Activated naive CD4-positive, alpha-beta T cell treated with anti-CD3 and anti-CD28 coated beads, Interleukin-2, amount 10 ng/mL, durations not matched to agents 7 days and 5 days (primary cell): ENCODE measurements around the gene HEATR5B.

Experiments
- CTCF ChIA-PET: fragments of 350-600 bp; sonication (Branson Sonifier 250); formaldehyde crosslinking; loops from one replicate; lab custom pipeline; 2021; ENCODE audit warnings: antibody characterized with exemption; lab: Charles Lee
- DNase-seq: peaks from one replicate; pipeline ENCODE4 v3.0.0-alpha.2; 2020
- H3K27ac Mint-ChIP-seq: one replicate; pipeline ENCODE4 v1.8.0; 2021; ENCODE audit warnings: mild to moderate bottlenecking, moderate library complexity, mixed read lengths
- H3K27me3 Mint-ChIP-seq: one replicate; pipeline ENCODE4 v1.8.0; 2021; ENCODE audit warnings: mild to moderate bottlenecking, mixed read lengths
- H3K36me3 Mint-ChIP-seq: one replicate; pipeline ENCODE4 v1.8.0; 2021; ENCODE audit warnings: mixed read lengths
- H3K4me1 Mint-ChIP-seq: one replicate; pipeline ENCODE4 v1.8.0; 2021; ENCODE audit warnings: mixed read lengths
- H3K4me3 Mint-ChIP-seq: one replicate; pipeline ENCODE4 v1.8.0; 2021; ENCODE audit warnings: mild to moderate bottlenecking, moderate library complexity, mixed read lengths
- H3K9me3 Mint-ChIP-seq: one replicate; pipeline ENCODE4 v1.8.0; 2021; ENCODE audit warnings: mixed read lengths

HEATR5B gene

DNA sequence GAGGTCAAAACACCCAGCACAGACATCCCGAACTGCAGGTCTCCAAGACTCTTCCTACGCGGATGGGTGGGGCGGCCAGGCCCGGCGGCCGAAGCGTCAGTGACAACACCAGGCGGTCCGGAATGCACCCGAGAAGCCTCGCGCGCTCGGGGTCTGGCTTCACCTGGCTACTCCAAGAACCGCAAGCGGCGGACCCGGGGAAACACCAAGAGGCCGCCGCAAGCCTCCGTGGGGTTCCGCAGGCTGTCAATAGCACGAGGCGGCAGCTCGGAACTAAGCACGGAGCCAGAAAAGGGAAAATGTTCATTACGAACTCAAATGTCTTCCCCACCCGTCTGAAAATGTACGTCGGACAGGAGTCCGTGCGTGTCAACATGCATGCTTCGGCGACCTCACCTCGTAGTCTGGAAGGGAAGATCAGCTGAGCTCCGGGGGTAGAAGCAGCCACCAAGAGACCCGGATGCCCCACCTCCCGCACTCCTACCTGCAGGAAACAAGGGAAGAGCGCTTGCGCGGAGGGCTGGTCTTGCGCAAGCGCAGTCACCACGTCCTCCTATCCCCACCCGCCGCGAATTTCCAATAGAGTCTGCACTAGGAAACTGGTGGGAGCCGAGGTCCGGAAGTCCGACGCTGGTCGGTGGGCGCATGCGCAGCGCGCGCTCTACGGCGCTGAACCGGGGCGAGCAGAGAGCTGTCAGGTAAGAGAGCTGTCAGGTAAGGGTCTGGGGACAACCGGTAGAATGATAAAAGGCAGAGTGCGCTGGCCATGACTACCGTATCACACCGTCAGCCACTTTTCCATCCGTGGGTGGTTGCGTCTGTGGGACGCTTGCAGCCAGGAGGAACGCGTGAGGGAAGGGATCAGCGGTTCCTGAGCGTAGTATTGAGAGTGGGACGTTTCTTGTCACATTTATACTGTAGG is at the start of gene HEATR5B, which contains the start of gene GPATCH11:
HEATR5B (minus strand) TSS at position 500 of the 922 bp plus-strand sequence. CDS start 958 bp downstream, outside the sequence.
GPATCH11 (plus strand) TSS at position 646 of the 922 bp plus-strand sequence. CDS start 3,864 bp downstream, outside the sequence.
- H3K9me3 Mint-ChIP-seq, result no peaks in the 10 kb centered on the region

DNA sequence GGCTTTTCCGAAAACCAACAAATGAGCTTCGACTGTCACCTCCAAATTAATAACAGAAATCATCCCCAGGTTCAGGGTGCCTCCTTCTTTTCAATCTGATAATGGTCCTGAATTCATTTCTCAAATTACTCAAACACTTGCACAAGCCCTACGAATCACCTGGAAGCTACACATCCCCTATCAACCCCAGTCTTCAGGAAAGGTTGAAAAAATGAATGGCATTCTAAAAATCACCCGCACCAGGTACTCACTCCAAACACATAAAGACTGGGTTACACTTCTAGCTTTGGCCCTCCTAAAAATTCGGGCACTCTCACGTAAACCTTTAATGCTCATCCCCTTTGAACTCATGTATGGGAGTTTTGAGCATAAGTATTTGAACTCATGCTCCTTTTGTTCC is 48.7 kb upstream of the HEATR5B start:
- CTCF ChIA-PET, result interaction anchor here (1.0 kb wide), 1 partner anchor 17 kb away, joined by 3 read pairs; no protein-coding TSS in a partner anchor
- H3K27ac Mint-ChIP-seq, result no peak overlapping the region
- H3K27me3 Mint-ChIP-seq, result no peaks in the 10 kb centered on the region
- H3K36me3 Mint-ChIP-seq, result peaks cover 53% of the 10 kb centered on the region
- DNase-seq, result no peak
- no peaks in the 10 kb centered on the region for H3K9me3 Mint-ChIP-seq
- no peak overlapping the region for H3K4me3 Mint-ChIP-seq
- no peaks in the 10 kb centered on the region for H3K4me1 Mint-ChIP-seq

More for the DNA sequence above, at the start of gene HEATR5B, which contains the start of gene GPATCH11:
- Mint-ChIP-seq H3K27ac (no peak within 1 kb of the TSS), H3K36me3 (peaks cover 32% of the 10 kb centered on the region), H3K4me1 (peaks cover 36% of the 10 kb centered on the region), H3K27me3 (no peaks in the 10 kb centered on the region), H3K4me3 (no peak within 1 kb of the TSS)
- CTCF ChIA-PET, result no interaction called here
- peak; percentile 94 for DNase-seq

DNA sequence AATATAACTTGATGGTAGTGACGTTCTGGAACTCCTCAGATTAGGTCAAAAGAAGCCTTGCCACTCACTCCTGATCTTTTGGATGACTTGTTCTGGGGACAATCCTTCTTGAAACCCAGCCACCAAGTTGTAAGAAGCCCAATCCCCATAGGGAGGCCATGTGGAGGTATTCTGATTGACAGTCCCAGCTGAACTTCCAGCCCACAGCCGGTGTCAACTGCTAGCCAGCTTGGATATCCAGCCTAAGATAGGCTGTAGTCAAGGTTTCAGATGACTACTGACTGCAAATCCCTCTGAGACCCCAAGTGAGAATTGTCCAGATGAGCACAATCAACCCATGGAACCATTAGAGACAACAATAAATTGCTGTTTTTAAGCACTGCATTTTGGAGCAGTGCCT is 41.2 kb upstream of the HEATR5B start:
- peaks cover 56% of the 10 kb centered on the region for H3K36me3 Mint-ChIP-seq
- no peak overlapping the region for H3K4me3 Mint-ChIP-seq
- no peaks in the 10 kb centered on the region for H3K9me3 Mint-ChIP-seq
- CTCF ChIA-PET, result no interaction called here
- H3K4me1 Mint-ChIP-seq, result no peaks in the 10 kb centered on the region
- no peak overlapping the region for H3K27ac Mint-ChIP-seq
- DNase-seq, result no peak
- H3K27me3 Mint-ChIP-seq, result no peaks in the 10 kb centered on the region

DNA sequence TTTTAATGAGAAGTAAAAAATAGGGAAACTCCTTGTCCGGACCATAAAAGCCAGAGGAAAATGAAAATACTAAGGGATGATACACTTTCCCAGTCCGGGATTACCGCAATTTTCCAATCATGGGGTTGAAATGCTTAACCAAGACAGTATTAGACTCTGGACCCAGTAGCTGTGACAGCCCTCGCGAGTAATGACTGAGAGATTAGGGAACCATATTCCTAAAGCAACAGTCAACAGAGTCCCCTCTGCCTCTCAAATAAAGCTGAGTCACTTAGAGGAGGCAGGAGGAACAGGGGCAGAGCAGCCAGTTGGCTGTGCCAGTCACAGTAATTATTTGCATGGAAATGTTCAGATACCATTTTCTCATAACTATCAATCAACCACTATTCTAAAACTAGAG is 35.0 kb upstream of the HEATR5B start:
- no peak overlapping the region for H3K4me3 Mint-ChIP-seq
- no peaks in the 10 kb centered on the region for H3K27me3 Mint-ChIP-seq
- DNase-seq, result no peak
- no peaks in the 10 kb centered on the region for H3K9me3 Mint-ChIP-seq
- H3K27ac Mint-ChIP-seq, result no peak overlapping the region
- peaks cover 34% of the 10 kb centered on the region for H3K36me3 Mint-ChIP-seq
- CTCF ChIA-PET, result no interaction called here
- peaks cover 3% of the 10 kb centered on the region for H3K4me1 Mint-ChIP-seq

DNA sequence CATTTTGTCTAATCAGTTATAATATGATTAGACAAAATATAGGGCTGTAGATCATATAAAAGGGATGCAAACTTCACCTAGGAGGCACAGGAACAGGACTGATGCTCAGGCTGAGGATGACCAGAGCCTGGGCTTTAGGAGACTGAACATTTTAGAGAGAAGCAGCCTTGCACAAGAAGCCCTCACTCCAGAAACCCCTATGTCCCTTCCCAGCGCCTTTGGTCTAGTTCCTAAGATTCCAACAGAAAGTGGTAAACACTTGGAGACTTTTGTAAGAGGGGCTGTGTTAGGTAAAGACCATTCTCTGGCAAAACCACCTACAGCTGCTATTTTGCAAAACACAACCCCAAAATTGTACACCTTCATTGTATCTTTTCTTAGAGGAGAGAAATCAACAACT is 33.4 kb upstream of the HEATR5B start:
- H3K27me3 Mint-ChIP-seq, result no peaks in the 10 kb centered on the region
- H3K4me1 Mint-ChIP-seq, result peaks cover 3% of the 10 kb centered on the region
- H3K27ac Mint-ChIP-seq, result no peak overlapping the region
- no peaks in the 10 kb centered on the region for H3K9me3 Mint-ChIP-seq
- no peak for DNase-seq
- peaks cover 39% of the 10 kb centered on the region for H3K36me3 Mint-ChIP-seq
- H3K4me3 Mint-ChIP-seq, result no peak overlapping the region
- CTCF ChIA-PET, result no interaction called here

DNA sequence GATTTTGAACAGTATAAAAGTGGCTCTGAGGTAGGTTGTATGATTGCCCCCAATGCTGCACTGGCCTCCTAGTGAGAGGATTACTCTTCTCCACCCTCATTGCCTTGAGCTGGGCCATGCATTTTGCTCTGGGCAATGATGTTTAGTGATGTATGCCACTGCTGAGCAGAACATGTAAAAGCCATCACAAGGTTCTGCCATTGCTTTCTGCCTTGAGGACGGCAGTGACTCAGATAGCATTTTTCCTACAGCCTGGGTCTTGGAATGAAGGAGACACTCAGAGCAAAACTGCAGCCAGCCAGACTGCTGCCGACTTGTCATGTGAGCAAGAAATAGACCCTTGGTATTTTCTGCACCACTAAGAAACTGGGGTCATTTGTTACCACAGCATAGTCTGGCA is 27.8 kb upstream of the HEATR5B start:
- Mint-ChIP-seq H3K9me3 (no peaks in the 10 kb centered on the region), H3K4me3 (no peak overlapping the region), H3K27ac (no peak overlapping the region), H3K27me3 (no peaks in the 10 kb centered on the region), H3K36me3 (peaks cover 53% of the 10 kb centered on the region), H3K4me1 (peaks cover 3% of the 10 kb centered on the region)
- no peak for DNase-seq
- CTCF ChIA-PET, result no interaction called here

DNA sequence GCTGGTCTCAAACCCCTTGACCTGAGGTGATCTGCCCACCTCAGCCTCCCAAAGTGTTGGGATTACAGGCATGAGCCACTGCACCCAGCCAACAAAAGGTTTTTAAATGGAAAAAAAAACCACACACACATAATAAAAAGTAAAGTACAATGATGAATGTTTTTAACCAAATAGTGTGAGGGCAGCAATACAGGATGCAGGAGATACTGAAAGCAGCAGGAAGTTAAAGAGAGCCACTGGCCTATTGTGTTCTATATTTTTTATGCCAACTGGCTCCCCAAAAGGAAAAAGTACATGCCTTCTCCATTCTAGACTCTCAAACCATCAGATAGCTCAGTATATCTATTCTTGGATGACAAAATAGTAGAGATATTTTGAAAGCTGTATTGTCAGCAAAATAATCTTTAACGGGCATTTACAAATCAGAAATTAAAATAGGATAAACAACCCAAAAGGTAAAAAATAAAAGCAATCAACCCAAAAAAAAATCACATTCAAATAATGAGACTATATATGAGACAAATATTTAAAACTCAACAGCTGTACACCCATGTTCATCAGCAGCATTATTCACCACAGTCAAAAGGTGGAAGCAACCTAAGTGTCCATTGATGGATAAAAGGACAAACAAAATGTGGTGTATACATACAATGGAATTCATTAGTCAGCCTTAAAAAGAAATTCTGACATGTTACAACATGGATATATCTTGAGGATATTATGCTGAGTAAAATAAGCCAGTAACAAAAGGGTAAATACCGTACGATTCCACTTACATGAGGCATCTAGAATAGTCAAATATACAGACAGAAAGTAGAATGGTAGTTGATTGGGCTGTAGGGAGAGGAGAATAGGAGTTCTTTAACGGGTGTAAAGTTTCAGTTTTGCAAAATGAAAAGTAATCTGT is 26.4 kb upstream of the HEATR5B start:
- no peaks in the 10 kb centered on the region for H3K4me1 Mint-ChIP-seq
- no peaks in the 10 kb centered on the region for H3K9me3 Mint-ChIP-seq
- no peak overlapping the region for H3K27ac Mint-ChIP-seq
- no peak overlapping the region for H3K4me3 Mint-ChIP-seq
- CTCF ChIA-PET, result no interaction called here
- H3K36me3 Mint-ChIP-seq, result peaks cover 51% of the 10 kb centered on the region
- no peaks in the 10 kb centered on the region for H3K27me3 Mint-ChIP-seq
- no peak for DNase-seq

DNA sequence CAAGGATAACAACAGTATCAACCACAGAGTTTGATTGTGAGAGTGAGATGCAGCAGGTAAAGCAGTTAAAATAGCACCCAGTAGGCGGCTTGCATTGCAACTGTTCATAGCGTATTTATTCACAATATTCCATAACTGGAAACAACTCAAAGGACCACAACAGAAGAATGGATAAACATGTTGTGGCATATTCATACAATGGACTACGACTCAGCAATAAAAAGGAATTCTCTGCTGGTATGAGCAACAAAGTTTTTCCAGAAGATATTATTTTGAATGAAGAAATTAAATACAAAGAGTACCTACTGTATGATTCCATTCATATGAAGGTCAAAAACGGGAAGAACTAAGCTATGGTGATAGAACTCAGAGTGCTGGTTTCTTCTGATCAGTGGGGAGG is 25.4 kb upstream of the HEATR5B start:
- H3K4me3 Mint-ChIP-seq, result no peak overlapping the region
- H3K27me3 Mint-ChIP-seq, result no peaks in the 10 kb centered on the region
- peaks cover 51% of the 10 kb centered on the region for H3K36me3 Mint-ChIP-seq
- H3K27ac Mint-ChIP-seq, result no peak overlapping the region
- no peaks in the 10 kb centered on the region for H3K4me1 Mint-ChIP-seq
- DNase-seq, result no peak
- no peaks in the 10 kb centered on the region for H3K9me3 Mint-ChIP-seq
- CTCF ChIA-PET, result interaction anchor here (0.6 kb wide), 1 partner anchor 469 kb away, joined by 3 read pairs; no protein-coding TSS in a partner anchor

DNA sequence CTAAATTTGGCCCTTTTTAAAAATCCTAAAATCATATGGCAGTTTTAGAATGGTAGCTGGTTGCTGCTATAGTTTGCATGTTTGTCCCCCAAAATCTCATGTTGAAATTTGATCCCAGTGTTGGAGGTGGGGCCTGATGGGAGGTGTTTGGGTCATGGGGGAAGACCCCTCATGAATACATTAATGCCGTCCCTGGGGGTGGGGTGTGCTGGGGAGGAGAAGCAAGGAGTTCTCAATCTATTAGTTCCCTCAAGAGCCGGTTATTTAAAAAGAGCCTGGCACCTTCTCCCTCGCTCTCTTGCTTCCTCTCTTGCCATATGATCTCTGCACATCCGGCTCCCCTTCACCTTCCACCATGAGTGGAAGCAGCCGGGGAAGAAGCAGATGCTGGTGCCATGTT is 21.0 kb upstream of the HEATR5B start:
- no peaks in the 10 kb centered on the region for H3K9me3 Mint-ChIP-seq
- no peaks in the 10 kb centered on the region for H3K4me1 Mint-ChIP-seq
- H3K36me3 Mint-ChIP-seq, result peaks cover 53% of the 10 kb centered on the region
- H3K4me3 Mint-ChIP-seq, result no peak overlapping the region
- CTCF ChIA-PET, result no interaction called here
- H3K27ac Mint-ChIP-seq, result no peak overlapping the region
- H3K27me3 Mint-ChIP-seq, result no peaks in the 10 kb centered on the region
- no peak for DNase-seq

DNA sequence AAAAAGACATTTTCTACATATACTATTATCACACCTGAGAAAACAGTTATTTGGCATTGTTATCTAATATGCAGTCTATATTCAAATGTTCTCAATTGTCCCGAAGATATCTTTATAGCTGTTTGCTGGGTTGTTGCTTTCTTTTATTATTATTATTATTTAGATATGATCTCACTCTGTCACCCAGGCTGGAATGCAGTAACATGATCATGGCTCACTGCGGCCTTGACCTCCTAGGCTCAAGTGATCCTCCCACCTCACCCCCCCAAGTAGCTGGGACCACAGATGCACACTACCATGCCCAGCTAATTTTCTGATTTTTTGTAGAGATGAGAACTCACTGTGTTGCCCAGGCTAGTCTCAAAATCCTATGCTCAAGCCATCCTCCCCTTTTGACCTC is 20.0 kb upstream of the HEATR5B start:
- Mint-ChIP-seq H3K36me3 (peaks cover 56% of the 10 kb centered on the region), H3K4me1 (no peaks in the 10 kb centered on the region), H3K27ac (no peak overlapping the region), H3K27me3 (no peaks in the 10 kb centered on the region), H3K9me3 (no peaks in the 10 kb centered on the region), H3K4me3 (no peak overlapping the region)
- no peak for DNase-seq
- CTCF ChIA-PET, result no interaction called here

DNA sequence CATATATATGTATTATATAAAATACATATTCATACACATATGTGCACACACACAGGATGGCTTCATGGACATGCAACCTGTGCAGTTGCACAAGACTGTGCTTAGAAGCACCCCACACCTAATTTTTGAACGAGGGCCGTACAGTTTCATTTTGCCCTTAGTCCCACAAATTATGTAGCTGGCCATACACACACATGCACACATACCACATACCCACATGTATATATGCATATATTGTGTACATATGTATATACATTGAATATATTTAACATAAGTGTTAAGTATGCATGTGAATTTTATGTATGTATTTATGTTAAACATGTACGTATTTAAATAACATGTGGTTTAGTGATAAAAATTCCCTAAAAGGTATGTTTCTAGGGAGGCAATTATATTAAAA is 18.4 kb upstream of the HEATR5B start:
- H3K4me1 Mint-ChIP-seq, result no peaks in the 10 kb centered on the region
- no peaks in the 10 kb centered on the region for H3K27me3 Mint-ChIP-seq
- peaks cover 45% of the 10 kb centered on the region for H3K36me3 Mint-ChIP-seq
- H3K4me3 Mint-ChIP-seq, result no peak overlapping the region
- DNase-seq, result no peak
- CTCF ChIA-PET, result no interaction called here
- H3K9me3 Mint-ChIP-seq, result no peaks in the 10 kb centered on the region
- H3K27ac Mint-ChIP-seq, result no peak overlapping the region

DNA sequence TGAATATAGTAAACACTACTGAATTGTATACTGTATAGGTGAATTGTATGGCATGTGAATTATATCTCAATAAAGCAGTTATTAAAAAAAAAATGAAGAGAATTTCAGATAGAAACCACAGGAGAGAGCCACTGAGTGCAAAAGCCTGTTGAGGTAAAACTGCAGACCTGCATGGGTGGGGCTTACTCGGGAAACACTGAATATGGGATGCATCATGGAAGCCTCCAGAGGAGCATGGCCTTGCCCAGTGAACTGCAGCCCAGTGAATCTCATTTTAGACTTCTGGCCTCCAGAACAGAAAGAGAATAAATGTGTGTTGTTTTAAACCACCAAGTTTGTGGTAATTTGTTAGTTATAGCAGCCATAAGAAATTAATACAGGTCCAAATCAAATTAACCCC is 15.9 kb upstream of the HEATR5B start:
- H3K4me1 Mint-ChIP-seq, result no peaks in the 10 kb centered on the region
- no peak overlapping the region for H3K4me3 Mint-ChIP-seq
- H3K27ac Mint-ChIP-seq, result no peak overlapping the region
- CTCF ChIA-PET, result no interaction called here
- peaks cover 48% of the 10 kb centered on the region for H3K36me3 Mint-ChIP-seq
- no peaks in the 10 kb centered on the region for H3K9me3 Mint-ChIP-seq
- no peaks in the 10 kb centered on the region for H3K27me3 Mint-ChIP-seq
- no peak for DNase-seq

DNA sequence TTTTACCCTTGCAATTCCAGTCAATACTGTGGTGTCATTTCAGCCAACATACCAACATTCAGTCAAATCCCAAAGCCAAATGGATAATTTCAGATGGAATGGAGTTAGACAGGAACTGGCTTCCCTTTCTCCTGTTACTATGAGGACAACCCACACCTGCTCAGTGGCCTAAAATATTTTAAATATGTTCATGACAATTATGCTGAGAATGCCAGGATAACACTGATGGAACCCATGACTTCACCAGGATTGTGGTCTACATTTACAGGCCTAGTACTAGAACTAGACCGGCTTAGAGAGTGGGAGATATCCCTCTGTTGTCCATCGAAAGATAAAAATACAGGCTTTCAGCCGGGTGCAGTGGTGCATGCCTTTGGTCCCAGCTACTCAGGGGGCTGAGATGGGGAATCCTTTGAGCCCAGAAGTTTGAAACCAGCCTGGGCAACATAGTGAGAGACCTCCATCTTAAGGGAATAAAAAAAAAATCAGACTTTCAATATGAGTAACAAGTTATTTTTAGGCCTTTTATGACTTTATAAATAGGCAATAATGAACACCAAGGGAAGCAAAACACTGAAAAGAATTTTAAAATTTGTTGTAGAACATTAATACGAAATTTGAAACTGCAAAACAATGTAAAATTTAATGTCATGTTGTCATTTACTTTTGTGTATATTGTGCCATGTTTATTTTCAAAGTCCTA is 14.4 kb upstream of the HEATR5B start:
- Mint-ChIP-seq H3K4me3 (no peak overlapping the region), H3K27me3 (no peaks in the 10 kb centered on the region), H3K9me3 (no peaks in the 10 kb centered on the region), H3K4me1 (no peaks in the 10 kb centered on the region), H3K27ac (no peak overlapping the region), H3K36me3 (peaks cover 50% of the 10 kb centered on the region)
- no peak for DNase-seq
- CTCF ChIA-PET, result no interaction called here

DNA sequence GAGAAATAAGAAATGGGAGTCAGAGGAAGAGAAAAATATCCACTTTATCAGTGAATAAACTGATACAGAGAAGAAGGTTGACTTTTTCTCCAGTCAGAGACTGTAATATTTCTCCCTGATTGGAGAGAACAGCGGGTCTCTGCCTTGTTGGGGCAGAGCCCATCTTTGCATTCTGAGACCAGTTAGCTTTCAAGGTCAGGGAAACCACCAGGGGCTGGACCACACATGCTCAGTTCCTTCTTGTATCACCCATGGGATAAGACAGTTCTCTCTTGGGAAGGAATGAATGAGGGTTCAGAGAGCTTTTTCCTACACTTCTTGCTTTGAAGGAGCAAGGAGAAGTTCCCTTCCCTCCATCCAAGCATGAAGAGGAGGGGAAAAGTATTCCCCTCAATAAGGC is 12.4 kb upstream of the HEATR5B start:
- Mint-ChIP-seq H3K27ac (no peak overlapping the region), H3K4me1 (no peaks in the 10 kb centered on the region), H3K27me3 (no peaks in the 10 kb centered on the region), H3K4me3 (no peak overlapping the region), H3K9me3 (no peaks in the 10 kb centered on the region), H3K36me3 (peaks cover 48% of the 10 kb centered on the region)
- no peak for DNase-seq
- CTCF ChIA-PET, result no interaction called here
